HepG2 (cell line): ENCODE measurements around the gene JAK1. TPM values are rescaled to one million over a fixed set of nuclear protein-coding genes. Genes with fewer than 3 reads are reported as not detected.
A peak's percentile ranks its signal among the peaks of the same experiment; 100 is the strongest.

Source experiments
- ATM ChIP-seq: fragments of 450-650 bp; IDR thresholded peaks from 2 replicates; pipeline ENCODE4 v1.7.1; 2017; ENCODE audit warnings: mild to moderate bottlenecking, borderline replicate concordance
- GFI1 ChIP-seq: sonication (generic); formaldehyde crosslinking; IDR thresholded peaks from 2 replicates; pipeline ENCODE4 v1.5.0; 2020; ENCODE audit warnings: missing genetic modification reagents, mild to moderate bottlenecking, borderline replicate concordance
- KDM4B ChIP-seq: sonication (generic); formaldehyde crosslinking; IDR thresholded peaks from 2 replicates; pipeline ENCODE4 v1.4.0; 2020; ENCODE audit warnings: missing genetic modification reagents
- KLF15 ChIP-seq: sonication (generic); formaldehyde crosslinking; IDR thresholded peaks from 2 replicates; pipeline ENCODE4 v1.8.1; 2023; ENCODE audit warnings: borderline replicate concordance, mild to moderate bottlenecking, inconsistent platforms, missing genetic modification reagents, mixed read lengths
- KLF16 ChIP-seq, 2 experiments: sonication (generic) in 1 of 2; formaldehyde crosslinking in 1 of 2; IDR thresholded peaks; 2 replicates each; pipeline versions ENCODE4 v1.6.1 to v1.8.0; 2016 to 2023; ENCODE audit warnings: missing genetic modification reagents in 2 of 2, missing compliant biosample characterization in 1 of 2
- PCBP2 ChIP-seq: fragments of 200-400 bp; formaldehyde crosslinking; optimal IDR thresholded peaks from 2 replicates; pipeline ENCODE3; 2018; ENCODE audit warnings: low read length, low read depth; ENCODE audit not compliant: poor library complexity, severe bottlenecking
- PRMT3 ChIP-seq: sonication (generic); formaldehyde crosslinking; IDR thresholded peaks from 2 replicates; pipeline ENCODE4 v1.8.1; 2022; ENCODE audit warnings: low read depth, mild to moderate bottlenecking, moderate library complexity, missing genetic modification reagents, borderline replicate concordance
- RBM39 ChIP-seq: fragments of 200-400 bp; formaldehyde crosslinking; IDR thresholded peaks from one replicate; pipeline ENCODE4 v1.6.1; 2018; ENCODE audit warnings: antibody characterized with exemption, mild to moderate bottlenecking, low read depth, low read length; ENCODE audit not compliant: poor library complexity, severe bottlenecking
- SP4 ChIP-seq: sonication (generic); formaldehyde crosslinking; IDR thresholded peaks from 2 replicates; pipeline ENCODE4 v1.8.1; 2023; ENCODE audit warnings: mild to moderate bottlenecking, missing genetic modification reagents
- TCF12 ChIP-seq, 2 experiments: fragments of 450-650 bp in 1 of 2; sonication (generic) in 1 of 2; formaldehyde crosslinking in 1 of 2; IDR thresholded peaks; 2 replicates each; pipeline versions ENCODE4 v1.6.1 to v1.8.0; 2017 to 2022; ENCODE audit warnings: antibody characterized with exemption in 1 of 2, mild to moderate bottlenecking in 1 of 2, missing genetic modification reagents in 1 of 2, moderate library complexity in 1 of 2
- YEATS2 ChIP-seq: sonication (generic); formaldehyde crosslinking; IDR thresholded peaks from 2 replicates; pipeline ENCODE4 v1.4.0; 2020; ENCODE audit warnings: missing genetic modification reagents, borderline replicate concordance
- ZBTB21 ChIP-seq: sonication (generic); formaldehyde crosslinking; IDR thresholded peaks from 2 replicates; pipeline ENCODE4 v1.4.0; 2020; ENCODE audit warnings: missing genetic modification reagents
- ZC3H4 ChIP-seq: sonication (generic); formaldehyde crosslinking; IDR thresholded peaks from 2 replicates; pipeline ENCODE4 v1.4.0; 2020; ENCODE audit warnings: missing genetic modification reagents, borderline replicate concordance
- ZNF143 ChIP-seq: sonication (generic); formaldehyde crosslinking; IDR thresholded peaks from 2 replicates; pipeline ENCODE4 v1.4.0; 2020; ENCODE audit warnings: missing genetic modification reagents
- ZNF235 ChIP-seq: sonication (generic); formaldehyde crosslinking; IDR thresholded peaks from 2 replicates; pipeline ENCODE4 v1.8.1; 2023; ENCODE audit warnings: mild to moderate bottlenecking, missing genetic modification reagents, borderline replicate concordance
- ZNF546 ChIP-seq: sonication (generic); formaldehyde crosslinking; conservative IDR thresholded peaks from 2 replicates; pipeline ENCODE4 v1.8.1; 2023; ENCODE audit warnings: mild to moderate bottlenecking, missing genetic modification reagents
- polyA plus RNA-seq, 8 experiments: library from polyadenylated mRNA; depleted of rRNA in 3 of 8; stranded (reverse) in 7 of 8; unstranded in 1 of 8; fragments of >200 nt; fragmentation: Illumina TruSeq in 4 of 8; extraction: Trizol in 4 of 8; gene quantifications; 2 replicates each; pipeline versions ENCODE4 v1.2.1 to v1.2.3, GENCODE V29; 2011 to 2016; ENCODE audit warnings: low read depth in 4 of 8, missing spikeins in 1 of 8, mixed read lengths in 1 of 8; ENCODE audit not compliant: insufficient read depth in 1 of 8
- total RNA-seq, 5 experiments: library from RNA; depleted of rRNA; stranded (reverse); fragments of >200 nt; fragmentation: Illumina TruSeq; extraction: Trizol; gene quantifications; 2 replicates each; pipeline ENCODE4 v1.2.3, GENCODE V29; 2016; ENCODE audit warnings: low read depth in 1 of 5
- TF ChIP-seq, protein P1 (sequence below): IDR thresholded peaks from 2 replicates; pipeline ENCODE4 v1.6.1; 2016; ENCODE audit warnings: missing genetic modification reagents, missing compliant biosample characterization
- TF ChIP-seq, protein P2 (sequence below): sonication (generic); formaldehyde crosslinking; IDR thresholded peaks from 2 replicates; pipeline ENCODE4 v1.4.0; 2020; ENCODE audit warnings: mild to moderate bottlenecking, low read depth, missing genetic modification reagents
- TF ChIP-seq, protein P3 (sequence below): sonication (generic); formaldehyde crosslinking; IDR thresholded peaks from 2 replicates; pipeline ENCODE4 v1.5.1; 2020; ENCODE audit warnings: mild to moderate bottlenecking, moderate library complexity, missing genetic modification reagents
- TF ChIP-seq, protein P4 (sequence below): sonication (generic); formaldehyde crosslinking; IDR thresholded peaks from 2 replicates; pipeline ENCODE4 v1.8.0; 2022; ENCODE audit warnings: mild to moderate bottlenecking, missing genetic modification reagents
- TF ChIP-seq, protein P5 (sequence below): sonication (generic); formaldehyde crosslinking; IDR thresholded peaks from 2 replicates; pipeline ENCODE4 v1.4.0; 2020; ENCODE audit warnings: mild to moderate bottlenecking, missing genetic modification reagents
- TF ChIP-seq, protein P6 (sequence below): sonication (generic); formaldehyde crosslinking; IDR thresholded peaks from 2 replicates; pipeline ENCODE4 v1.8.1; 2023; ENCODE audit warnings: mild to moderate bottlenecking, missing genetic modification reagents

The JAK1 gene
- total and polyA plus RNA-seq, 2 of the 13 experiments (the other 11 are each of a cell fraction or from before 2014, with no cell fraction given): 23.9 to 42.4 TPM

DNA sequence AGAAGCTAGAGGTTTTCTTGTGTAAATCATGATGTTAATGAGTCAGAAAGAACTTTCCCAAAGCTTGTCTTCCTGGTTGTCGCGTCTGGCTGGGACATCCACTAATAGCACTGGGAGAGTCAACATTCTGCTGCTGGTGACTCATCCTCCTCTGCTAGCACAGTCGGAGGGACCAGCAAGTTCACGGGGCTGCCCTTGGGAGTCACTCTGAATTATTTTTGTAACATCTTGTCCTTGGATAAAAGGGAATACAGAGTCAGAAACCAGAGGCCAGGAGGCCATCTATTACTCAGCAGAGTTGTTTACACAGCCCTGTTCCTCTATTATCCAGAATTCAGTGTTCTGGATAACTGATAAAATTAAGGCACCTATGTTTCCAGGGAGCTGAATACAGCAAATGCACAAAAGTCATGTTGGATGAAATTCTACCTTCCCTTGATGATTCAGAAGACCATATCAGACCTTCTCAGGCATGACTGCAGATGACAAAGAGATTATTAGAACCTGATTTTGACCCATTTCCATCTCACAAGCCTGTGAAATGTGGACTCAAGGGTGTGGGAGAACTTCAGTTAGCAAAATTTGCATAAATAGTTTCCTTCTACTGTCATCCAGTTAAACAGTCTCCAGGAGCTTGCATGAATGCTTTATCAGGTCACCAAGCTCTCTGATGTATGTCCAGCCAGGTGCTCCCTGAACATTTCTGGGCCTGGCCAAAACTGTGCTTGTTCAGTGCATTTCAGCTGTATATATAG lies 68.1 kb downstream of the JAK1 start (continued):
- TF ChIP-seq KLF16 (CRISPR knock-in tag; IDR thresholded peaks at IDR 0.05) (peak in 1 of 2 experiments; percentile 41; a peak in 1 of 4 replicates), PCBP2 (no peak), GFI1 (CRISPR knock-in tag) (no peak), ZNF235 (CRISPR knock-in tag) (no peak), RBM39 (no peak), SP4 (CRISPR knock-in tag) (no peak), KLF15 (no peak), ZBTB21 (no peak), TCF12 (IDR thresholded peaks at IDR 0.05) (no peak), TCF12 (CRISPR knock-in tag; IDR thresholded peaks at IDR 0.05) (no peak), ZC3H4 (CRISPR knock-in tag) (no peak), KDM4B (CRISPR knock-in tag) (no peak), PRMT3 (CRISPR knock-in tag) (no peak), ZNF546 (CRISPR knock-in tag) (no peak), ZNF143 (CRISPR knock-in tag) (no peak), ATM (no peak), YEATS2 (peak; percentile 63; the same call in 1 of the 2 replicates)
- TF ChIP-seq, protein P1, sequence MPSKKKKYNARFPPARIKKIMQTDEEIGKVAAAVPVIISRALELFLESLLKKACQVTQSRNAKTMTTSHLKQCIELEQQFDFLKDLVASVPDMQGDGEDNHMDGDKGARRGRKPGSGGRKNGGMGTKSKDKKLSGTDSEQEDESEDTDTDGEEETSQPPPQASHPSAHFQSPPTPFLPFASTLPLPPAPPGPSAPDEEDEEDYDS (CRISPR knock-in tag): no peak
- TF ChIP-seq, protein P2, sequence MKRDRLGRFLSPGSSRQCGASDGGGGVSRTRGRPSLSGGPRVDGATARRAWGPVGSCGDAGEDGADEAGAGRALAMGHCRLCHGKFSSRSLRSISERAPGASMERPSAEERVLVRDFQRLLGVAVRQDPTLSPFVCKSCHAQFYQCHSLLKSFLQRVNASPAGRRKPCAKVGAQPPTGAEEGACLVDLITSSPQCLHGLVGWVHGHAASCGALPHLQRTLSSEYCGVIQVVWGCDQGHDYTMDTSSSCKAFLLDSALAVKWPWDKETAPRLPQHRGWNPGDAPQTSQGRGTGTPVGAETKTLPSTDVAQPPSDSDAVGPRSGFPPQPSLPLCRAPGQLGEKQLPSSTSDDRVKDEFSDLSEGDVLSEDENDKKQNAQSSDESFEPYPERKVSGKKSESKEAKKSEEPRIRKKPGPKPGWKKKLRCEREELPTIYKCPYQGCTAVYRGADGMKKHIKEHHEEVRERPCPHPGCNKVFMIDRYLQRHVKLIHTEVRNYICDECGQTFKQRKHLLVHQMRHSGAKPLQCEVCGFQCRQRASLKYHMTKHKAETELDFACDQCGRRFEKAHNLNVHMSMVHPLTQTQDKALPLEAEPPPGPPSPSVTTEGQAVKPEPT (CRISPR knock-in tag): no peak
- TF ChIP-seq, protein P3, sequence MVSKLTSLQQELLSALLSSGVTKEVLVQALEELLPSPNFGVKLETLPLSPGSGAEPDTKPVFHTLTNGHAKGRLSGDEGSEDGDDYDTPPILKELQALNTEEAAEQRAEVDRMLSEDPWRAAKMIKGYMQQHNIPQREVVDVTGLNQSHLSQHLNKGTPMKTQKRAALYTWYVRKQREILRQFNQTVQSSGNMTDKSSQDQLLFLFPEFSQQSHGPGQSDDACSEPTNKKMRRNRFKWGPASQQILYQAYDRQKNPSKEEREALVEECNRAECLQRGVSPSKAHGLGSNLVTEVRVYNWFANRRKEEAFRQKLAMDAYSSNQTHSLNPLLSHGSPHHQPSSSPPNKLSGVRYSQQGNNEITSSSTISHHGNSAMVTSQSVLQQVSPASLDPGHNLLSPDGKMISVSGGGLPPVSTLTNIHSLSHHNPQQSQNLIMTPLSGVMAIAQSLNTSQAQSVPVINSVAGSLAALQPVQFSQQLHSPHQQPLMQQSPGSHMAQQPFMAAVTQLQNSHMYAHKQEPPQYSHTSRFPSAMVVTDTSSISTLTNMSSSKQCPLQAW (CRISPR knock-in tag): 0 out of 2 replicates have a peak, but pooled peaks have one; percentile 27
- TF ChIP-seq, protein P4, sequence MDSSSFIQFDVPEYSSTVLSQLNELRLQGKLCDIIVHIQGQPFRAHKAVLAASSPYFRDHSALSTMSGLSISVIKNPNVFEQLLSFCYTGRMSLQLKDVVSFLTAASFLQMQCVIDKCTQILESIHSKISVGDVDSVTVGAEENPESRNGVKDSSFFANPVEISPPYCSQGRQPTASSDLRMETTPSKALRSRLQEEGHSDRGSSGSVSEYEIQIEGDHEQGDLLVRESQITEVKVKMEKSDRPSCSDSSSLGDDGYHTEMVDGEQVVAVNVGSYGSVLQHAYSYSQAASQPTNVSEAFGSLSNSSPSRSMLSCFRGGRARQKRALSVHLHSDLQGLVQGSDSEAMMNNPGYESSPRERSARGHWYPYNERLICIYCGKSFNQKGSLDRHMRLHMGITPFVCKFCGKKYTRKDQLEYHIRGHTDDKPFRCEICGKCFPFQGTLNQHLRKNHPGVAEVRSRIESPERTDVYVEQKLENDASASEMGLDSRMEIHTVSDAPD (CRISPR knock-in tag): no peak
- TF ChIP-seq, protein P5, sequence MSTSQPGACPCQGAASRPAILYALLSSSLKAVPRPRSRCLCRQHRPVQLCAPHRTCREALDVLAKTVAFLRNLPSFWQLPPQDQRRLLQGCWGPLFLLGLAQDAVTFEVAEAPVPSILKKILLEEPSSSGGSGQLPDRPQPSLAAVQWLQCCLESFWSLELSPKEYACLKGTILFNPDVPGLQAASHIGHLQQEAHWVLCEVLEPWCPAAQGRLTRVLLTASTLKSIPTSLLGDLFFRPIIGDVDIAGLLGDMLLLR (CRISPR knock-in tag): no peak
- TF ChIP-seq, protein P6, sequence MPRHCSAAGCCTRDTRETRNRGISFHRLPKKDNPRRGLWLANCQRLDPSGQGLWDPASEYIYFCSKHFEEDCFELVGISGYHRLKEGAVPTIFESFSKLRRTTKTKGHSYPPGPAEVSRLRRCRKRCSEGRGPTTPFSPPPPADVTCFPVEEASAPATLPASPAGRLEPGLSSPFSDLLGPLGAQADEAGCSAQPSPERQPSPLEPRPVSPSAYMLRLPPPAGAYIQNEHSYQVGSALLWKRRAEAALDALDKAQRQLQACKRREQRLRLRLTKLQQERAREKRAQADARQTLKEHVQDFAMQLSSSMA (CRISPR knock-in tag): no peak
